ENCODE measurements around the gene RBM17.

DNA sequence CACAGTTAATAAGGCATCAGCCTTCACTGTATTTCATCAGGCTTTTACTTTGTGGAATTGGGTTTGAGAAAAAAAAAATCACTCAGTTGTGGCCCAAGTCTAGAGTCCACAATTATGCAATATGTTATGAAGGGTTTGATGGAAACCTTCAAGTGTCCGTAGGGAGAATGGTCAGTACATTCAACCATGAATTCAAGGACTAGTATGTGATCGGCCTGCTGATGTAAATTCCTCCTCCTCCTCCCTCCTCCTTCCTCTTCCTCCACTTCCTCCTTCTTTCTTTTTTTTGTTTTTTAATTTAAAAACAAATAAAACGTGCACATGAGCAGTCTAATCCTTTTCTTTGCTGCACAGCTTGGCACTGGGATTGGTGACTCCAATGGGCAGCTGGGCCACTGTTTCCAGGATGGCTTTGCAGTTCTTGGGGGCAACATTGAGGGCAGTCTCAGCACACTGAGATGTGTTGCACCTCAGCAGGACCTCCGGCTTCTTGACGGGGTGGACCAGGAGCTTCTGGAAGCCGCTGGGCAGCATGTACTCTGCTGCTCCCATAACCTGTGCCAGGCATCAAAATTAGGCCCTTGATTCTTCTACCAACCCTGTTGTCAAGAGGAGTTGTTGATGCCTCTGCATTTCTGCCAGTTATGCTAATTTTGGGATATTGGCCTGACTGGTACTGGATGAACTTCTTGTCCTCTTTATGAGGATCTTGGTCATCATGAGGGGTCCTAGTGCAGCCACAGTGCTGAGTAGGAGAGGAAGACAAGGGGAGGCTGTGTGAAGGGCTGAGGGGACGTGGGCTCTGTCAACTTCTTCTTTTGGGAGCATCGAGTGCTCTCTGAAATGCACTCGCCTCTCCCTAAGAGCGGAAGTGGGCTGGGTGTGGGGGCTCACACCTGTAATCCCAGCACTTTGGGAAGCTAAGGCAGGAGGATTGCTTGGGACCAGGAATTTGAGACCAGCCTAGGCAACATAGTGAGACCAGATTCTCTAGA, 17.4 kb upstream of the RBM17 start:
- TF ChIP-seq, protein P1, sequence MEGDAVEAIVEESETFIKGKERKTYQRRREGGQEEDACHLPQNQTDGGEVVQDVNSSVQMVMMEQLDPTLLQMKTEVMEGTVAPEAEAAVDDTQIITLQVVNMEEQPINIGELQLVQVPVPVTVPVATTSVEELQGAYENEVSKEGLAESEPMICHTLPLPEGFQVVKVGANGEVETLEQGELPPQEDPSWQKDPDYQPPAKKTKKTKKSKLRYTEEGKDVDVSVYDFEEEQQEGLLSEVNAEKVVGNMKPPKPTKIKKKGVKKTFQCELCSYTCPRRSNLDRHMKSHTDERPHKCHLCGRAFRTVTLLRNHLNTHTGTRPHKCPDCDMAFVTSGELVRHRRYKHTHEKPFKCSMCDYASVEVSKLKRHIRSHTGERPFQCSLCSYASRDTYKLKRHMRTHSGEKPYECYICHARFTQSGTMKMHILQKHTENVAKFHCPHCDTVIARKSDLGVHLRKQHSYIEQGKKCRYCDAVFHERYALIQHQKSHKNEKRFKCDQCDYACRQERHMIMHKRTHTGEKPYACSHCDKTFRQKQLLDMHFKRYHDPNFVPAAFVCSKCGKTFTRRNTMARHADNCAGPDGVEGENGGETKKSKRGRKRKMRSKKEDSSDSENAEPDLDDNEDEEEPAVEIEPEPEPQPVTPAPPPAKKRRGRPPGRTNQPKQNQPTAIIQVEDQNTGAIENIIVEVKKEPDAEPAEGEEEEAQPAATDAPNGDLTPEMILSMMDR (IDR thresholded peaks at IDR 0.05; ENCODE audit: borderline replicate concordance, extremely low read depth, low read length, poor library complexity, severe bottlenecking): no peak
- no peak for TF ChIP-seq EZH2 (IDR thresholded peaks at IDR 0.05; ENCODE audit: borderline replicate concordance, low read depth, low read length, severe bottlenecking)

Data from DND-41 (cell line).